ENCODE data around the gene TBC1D4.

Gene TBC1D4

DNA sequence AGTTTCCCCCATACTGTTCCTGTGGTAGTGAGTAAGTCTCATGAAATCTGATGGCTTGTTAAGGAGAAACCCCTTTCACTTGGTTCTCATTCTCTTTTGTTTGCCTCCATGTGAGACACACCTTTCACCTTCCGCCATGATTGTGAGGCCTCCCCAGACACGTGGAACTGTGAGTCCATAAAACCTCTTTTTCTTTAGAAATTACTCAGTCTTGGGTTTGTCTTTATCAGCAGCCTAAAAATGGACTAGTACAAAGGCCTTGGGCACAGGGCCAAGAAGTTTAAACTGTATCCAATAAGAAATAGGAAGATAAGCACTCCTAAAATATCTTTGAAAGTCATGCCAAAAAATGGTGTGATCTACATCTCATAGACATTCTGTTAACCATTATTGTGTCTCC is 176.9 kb downstream of the TBC1D4 start:
- peaks cover 0 to 14% of the 10 kb centered on the region in 2 experiments for H3K36me3 ChIP-seq (ENCODE audit: control insufficient read depth in 1 of 2, insufficient read depth in 2 of 2, low read depth in 1 of 2, low read length in 2 of 2)
- no peak overlapping the region for H3K4me3 ChIP-seq (ENCODE audit: insufficient read depth in 1 of 2, low read depth in 1 of 2, low read length in 2 of 2)
- no peak overlapping the region for H3K4me2 ChIP-seq (ENCODE audit: low read length, poor library complexity, severe bottlenecking)
- no peak overlapping the region for H4K91ac ChIP-seq (ENCODE audit: low read length)
- H2AFZ ChIP-seq (ENCODE audit: low read depth, low read length) = no peak overlapping the region
- H2BK15ac ChIP-seq (ENCODE audit: low read depth, poor library complexity, severe bottlenecking) = no peak overlapping the region
- no peak overlapping the region for H4K8ac ChIP-seq (ENCODE audit: low read length)
- no peak overlapping the region for H3K14ac ChIP-seq (ENCODE audit: low read length in 2 of 2)
- no peaks in the 10 kb centered on the region for H3K27me3 ChIP-seq (ENCODE audit: control insufficient read depth in 1 of 2, insufficient read depth in 1 of 2, low read length in 2 of 2)
- WGBS = 100% methylated on average over 2 of the region's 2 CpGs
- no peak overlapping the region for H2BK120ac ChIP-seq (ENCODE audit: low read depth, low read length)
- no peak overlapping the region for H3K23ac ChIP-seq (ENCODE audit: low read length in 2 of 2)
- no peak overlapping the region for H3K18ac ChIP-seq (ENCODE audit: low read depth in 1 of 2, low read length in 2 of 2)
- no peaks in the 10 kb centered on the region for H3K9me3 ChIP-seq (ENCODE audit: control insufficient read depth, low read length)
- H3K4me1 ChIP-seq (ENCODE audit: control insufficient read depth, insufficient read depth, low read depth, low read length) = no peaks in the 10 kb centered on the region
- no peak overlapping the region for H3K27ac ChIP-seq (ENCODE audit: low read length, poor library complexity, severe bottlenecking)
- H2BK5ac ChIP-seq (ENCODE audit: low read depth, low read length, poor library complexity, severe bottlenecking) = no peak overlapping the region
- DNase-seq = no peak
- H3K4ac ChIP-seq (ENCODE audit: low read depth in 1 of 2, low read length in 2 of 2) = no peak overlapping the region
- no peak overlapping the region for H3K9ac ChIP-seq (ENCODE audit: low read length)
- H2AK5ac ChIP-seq (ENCODE audit: low read length, severe bottlenecking) = no peak overlapping the region
- no peak overlapping the region for H2BK12ac ChIP-seq (ENCODE audit: low read length in 2 of 2)
- no peaks in the 10 kb centered on the region for H3K79me1 ChIP-seq (replicated peaks; ENCODE audit: low read length, poor library complexity, severe bottlenecking)

DNA sequence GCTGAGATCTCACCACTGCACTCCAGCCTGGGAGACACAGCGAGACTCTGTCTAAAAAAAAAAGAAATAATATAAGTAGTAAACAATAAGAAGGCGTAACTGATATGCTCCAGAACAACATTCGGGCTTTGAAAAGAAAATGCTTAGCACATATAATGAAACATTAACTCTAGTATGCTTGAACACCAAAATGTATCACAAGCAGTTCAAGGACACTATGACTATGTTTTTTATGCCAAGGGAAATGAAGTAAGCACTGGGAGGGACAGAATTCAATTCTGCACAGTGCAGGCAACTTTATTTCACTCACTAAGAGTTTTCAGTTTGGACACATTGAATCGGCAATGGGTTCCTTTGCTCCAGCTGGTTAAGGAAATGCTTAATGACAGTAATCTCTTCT is 178.7 kb downstream of the TBC1D4 start:
- Histone ChIP-seq H3K9ac (ENCODE audit: low read length) (no peak overlapping the region), H3K27me3 (ENCODE audit: control insufficient read depth in 1 of 2, insufficient read depth in 1 of 2, low read length in 2 of 2) (no peaks in the 10 kb centered on the region), H3K14ac (ENCODE audit: low read length in 2 of 2) (no peak overlapping the region), H2BK15ac (ENCODE audit: low read depth, poor library complexity, severe bottlenecking) (no peak overlapping the region), H3K4me2 (ENCODE audit: low read length, poor library complexity, severe bottlenecking) (no peak overlapping the region), H2BK120ac (ENCODE audit: low read depth, low read length) (no peak overlapping the region), H3K18ac (ENCODE audit: low read depth in 1 of 2, low read length in 2 of 2) (no peak overlapping the region), H3K4me3 (ENCODE audit: insufficient read depth in 1 of 2, low read depth in 1 of 2, low read length in 2 of 2) (no peak overlapping the region), H3K36me3 (ENCODE audit: control insufficient read depth in 1 of 2, insufficient read depth in 2 of 2, low read depth in 1 of 2, low read length in 2 of 2) (peaks cover 0 to 12% of the 10 kb centered on the region in 2 experiments), H3K9me3 (ENCODE audit: control insufficient read depth, low read length) (no peaks in the 10 kb centered on the region), H3K23ac (ENCODE audit: low read length in 2 of 2) (no peak overlapping the region), H2AK5ac (ENCODE audit: low read length, severe bottlenecking) (no peak overlapping the region), H2BK12ac (ENCODE audit: low read length in 2 of 2) (no peak overlapping the region), H3K4ac (ENCODE audit: low read depth in 1 of 2, low read length in 2 of 2) (no peak overlapping the region), H3K4me1 (ENCODE audit: control insufficient read depth, insufficient read depth, low read depth, low read length) (no peaks in the 10 kb centered on the region), H3K79me1 (replicated peaks; ENCODE audit: low read length, poor library complexity, severe bottlenecking) (no peaks in the 10 kb centered on the region), H2BK5ac (ENCODE audit: low read depth, low read length, poor library complexity, severe bottlenecking) (no peak overlapping the region), H2AFZ (ENCODE audit: low read depth, low read length) (no peak overlapping the region), H4K91ac (ENCODE audit: low read length) (no peak overlapping the region), H4K8ac (ENCODE audit: low read length) (no peak overlapping the region), H3K27ac (ENCODE audit: low read length, poor library complexity, severe bottlenecking) (no peak overlapping the region)
- WGBS = 100% methylated on average over 1 of the region's 4 CpGs
- no peak for DNase-seq

DNA sequence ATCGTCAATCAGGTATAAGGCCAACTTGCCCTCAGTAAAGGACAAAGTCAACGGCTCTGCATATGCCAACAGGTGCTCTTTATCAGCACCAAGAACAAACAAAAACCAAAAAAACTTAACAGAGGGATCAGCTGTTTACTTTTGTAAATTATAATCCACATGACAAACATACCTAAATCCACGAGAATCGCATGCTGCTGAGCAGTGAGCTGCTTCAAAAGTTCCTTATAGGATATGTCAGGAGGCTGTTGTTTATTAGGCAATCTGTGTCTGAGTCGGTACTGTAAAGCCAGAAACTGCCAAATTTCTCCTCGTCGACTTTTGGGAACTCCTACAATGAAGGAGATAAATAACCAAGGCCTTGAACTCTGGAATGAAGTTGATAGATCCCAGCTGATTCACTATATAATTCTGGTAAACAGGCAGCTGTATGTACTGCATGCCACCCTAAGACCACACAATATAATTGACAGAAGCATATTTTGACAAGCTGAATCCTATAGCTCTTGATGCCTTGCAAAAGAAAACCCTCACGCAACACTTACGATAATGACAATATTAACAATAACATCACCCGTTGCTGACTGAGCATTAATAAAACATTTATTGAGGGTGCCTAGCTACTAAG is 179.8 kb downstream of the TBC1D4 start:
- Histone ChIP-seq H3K9me3 (ENCODE audit: control insufficient read depth, low read length) (no peaks in the 10 kb centered on the region), H3K23ac (ENCODE audit: low read length in 2 of 2) (no peak overlapping the region), H3K4me2 (ENCODE audit: low read length, poor library complexity, severe bottlenecking) (no peak overlapping the region), H2BK120ac (ENCODE audit: low read depth, low read length) (no peak overlapping the region), H2AK5ac (ENCODE audit: low read length, severe bottlenecking) (no peak overlapping the region), H3K4ac (ENCODE audit: low read depth in 1 of 2, low read length in 2 of 2) (no peak overlapping the region), H4K8ac (ENCODE audit: low read length) (no peak overlapping the region), H2BK15ac (ENCODE audit: low read depth, poor library complexity, severe bottlenecking) (no peak overlapping the region), H2BK12ac (ENCODE audit: low read length in 2 of 2) (no peak overlapping the region), H2BK5ac (ENCODE audit: low read depth, low read length, poor library complexity, severe bottlenecking) (no peak overlapping the region), H2AFZ (ENCODE audit: low read depth, low read length) (no peak overlapping the region), H3K9ac (ENCODE audit: low read length) (no peak overlapping the region), H3K27me3 (ENCODE audit: control insufficient read depth in 1 of 2, insufficient read depth in 1 of 2, low read length in 2 of 2) (no peaks in the 10 kb centered on the region), H3K18ac (ENCODE audit: low read depth in 1 of 2, low read length in 2 of 2) (no peak overlapping the region), H3K27ac (ENCODE audit: low read length, poor library complexity, severe bottlenecking) (no peak overlapping the region), H3K4me1 (ENCODE audit: control insufficient read depth, insufficient read depth, low read depth, low read length) (no peaks in the 10 kb centered on the region), H3K14ac (ENCODE audit: low read length in 2 of 2) (no peak overlapping the region), H4K91ac (ENCODE audit: low read length) (no peak overlapping the region), H3K4me3 (ENCODE audit: insufficient read depth in 1 of 2, low read depth in 1 of 2, low read length in 2 of 2) (no peak overlapping the region), H3K36me3 (ENCODE audit: control insufficient read depth in 1 of 2, insufficient read depth in 2 of 2, low read depth in 1 of 2, low read length in 2 of 2) (peaks cover 0 to 12% of the 10 kb centered on the region in 2 experiments), H3K79me1 (replicated peaks; ENCODE audit: low read length, poor library complexity, severe bottlenecking) (no peaks in the 10 kb centered on the region)
- WGBS = 88% methylated on average over 8 of the region's 10 CpGs
- no peak for DNase-seq

DNA sequence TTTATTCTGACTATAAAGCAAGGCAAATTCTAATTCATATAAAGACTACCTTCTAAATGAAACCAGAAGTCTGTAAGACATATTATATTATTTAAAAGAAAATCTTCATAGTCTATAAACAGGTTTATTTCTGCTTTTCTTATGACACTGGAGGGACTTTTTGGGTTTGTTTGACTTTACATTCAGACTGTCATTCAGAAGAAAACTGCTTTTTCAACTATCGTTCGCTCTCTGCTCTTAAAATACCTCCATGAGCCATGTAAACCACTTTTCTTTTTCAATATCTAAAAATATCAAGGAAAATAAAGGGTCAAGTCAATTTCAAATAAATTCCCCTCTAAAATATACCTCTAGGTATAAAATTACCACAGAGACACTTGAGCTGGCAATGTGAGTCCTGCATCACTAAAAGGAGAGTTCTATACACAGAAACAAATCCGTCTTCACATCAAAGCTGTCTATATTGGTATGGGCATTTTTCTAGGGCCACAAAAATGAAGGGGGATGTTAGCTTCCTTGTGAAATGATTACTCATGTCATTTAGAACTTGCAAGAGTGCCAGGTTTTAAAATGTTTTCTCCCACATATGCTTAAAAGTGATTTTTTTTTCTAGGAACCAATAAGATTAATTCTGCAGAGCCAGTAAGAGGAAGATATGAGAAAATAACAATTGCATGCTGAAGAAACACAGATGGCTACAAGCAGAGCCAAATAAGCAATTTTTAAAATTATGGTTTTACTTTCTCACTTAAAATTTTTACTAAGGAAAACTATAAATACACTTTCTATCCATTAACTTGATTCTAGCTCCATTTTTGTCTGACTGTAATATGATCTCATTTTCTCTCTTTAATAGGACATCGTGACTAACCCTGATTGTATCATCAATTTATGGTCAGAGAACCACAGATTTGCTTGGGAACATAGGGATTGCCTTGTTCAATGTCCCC is 181.8 kb downstream of the TBC1D4 start:
- no peaks in the 10 kb centered on the region for H3K9me3 ChIP-seq (ENCODE audit: control insufficient read depth, low read length)
- no peak overlapping the region for H3K14ac ChIP-seq (ENCODE audit: low read length in 2 of 2)
- H3K27ac ChIP-seq (ENCODE audit: low read length, poor library complexity, severe bottlenecking) = no peak overlapping the region
- H3K4me3 ChIP-seq (ENCODE audit: insufficient read depth in 1 of 2, low read depth in 1 of 2, low read length in 2 of 2) = no peak overlapping the region
- WGBS = 96% methylated on average over 3 of the region's 4 CpGs
- H3K79me1 ChIP-seq (replicated peaks; ENCODE audit: low read length, poor library complexity, severe bottlenecking) = no peaks in the 10 kb centered on the region
- H3K27me3 ChIP-seq (ENCODE audit: control insufficient read depth in 1 of 2, insufficient read depth in 1 of 2, low read length in 2 of 2) = no peaks in the 10 kb centered on the region
- H3K36me3 ChIP-seq (ENCODE audit: control insufficient read depth in 1 of 2, insufficient read depth in 2 of 2, low read depth in 1 of 2, low read length in 2 of 2) = peaks cover 0 to 10% of the 10 kb centered on the region in 2 experiments
- no peak overlapping the region for H2BK15ac ChIP-seq (ENCODE audit: low read depth, poor library complexity, severe bottlenecking)
- H2AFZ ChIP-seq (ENCODE audit: low read depth, low read length) = no peak overlapping the region
- no peak overlapping the region for H3K23ac ChIP-seq (ENCODE audit: low read length in 2 of 2)
- H3K4ac ChIP-seq (ENCODE audit: low read depth in 1 of 2, low read length in 2 of 2) = no peak overlapping the region
- H2BK12ac ChIP-seq (ENCODE audit: low read length in 2 of 2) = no peak overlapping the region
- H3K18ac ChIP-seq (ENCODE audit: low read depth in 1 of 2, low read length in 2 of 2) = no peak overlapping the region
- no peak overlapping the region for H4K8ac ChIP-seq (ENCODE audit: low read length)
- no peak for DNase-seq
- H2BK120ac ChIP-seq (ENCODE audit: low read depth, low read length) = no peak overlapping the region
- H3K4me1 ChIP-seq (ENCODE audit: control insufficient read depth, insufficient read depth, low read depth, low read length) = no peaks in the 10 kb centered on the region
- no peak overlapping the region for H4K91ac ChIP-seq (ENCODE audit: low read length)
- no peak overlapping the region for H3K9ac ChIP-seq (ENCODE audit: low read length)
- H3K4me2 ChIP-seq (ENCODE audit: low read length, poor library complexity, severe bottlenecking) = no peak overlapping the region
- H2AK5ac ChIP-seq (ENCODE audit: low read length, severe bottlenecking) = no peak overlapping the region
- no peak overlapping the region for H2BK5ac ChIP-seq (ENCODE audit: low read depth, low read length, poor library complexity, severe bottlenecking)
